HepG2 (cell line): ENCODE measurements around the gene GTF3A. TPM values are rescaled to one million over a fixed set of nuclear protein-coding genes. Genes with fewer than 3 reads are reported as not detected.

Experiments
- CBX5 ChIP-seq: sonication (generic); formaldehyde crosslinking; IDR thresholded peaks from 2 replicates; pipeline ENCODE4 v1.4.0; 2020; ENCODE audit warnings: missing genetic modification reagents, borderline replicate concordance
- CCAR2 ChIP-seq: fragments of 200-400 bp; formaldehyde crosslinking; optimal IDR thresholded peaks from 2 replicates; pipeline ENCODE3; 2018; ENCODE audit warnings: low read depth, mild to moderate bottlenecking, low read length, moderate library complexity
- CEBPB ChIP-seq: IDR thresholded peaks from 2 replicates; pipeline ENCODE4 v1.6.1; 2011; ENCODE audit warnings: low read depth, low read length, improper control_type of control experiment, borderline replicate concordance
- FOXK2 ChIP-seq: fragments of 450-650 bp; IDR thresholded peaks from 2 replicates; pipeline ENCODE4 v1.6.1; 2016
- GABPB1 ChIP-seq: IDR thresholded peaks from 2 replicates; pipeline ENCODE4 v1.6.1; 2016; ENCODE audit warnings: mild to moderate bottlenecking, missing genetic modification reagents, moderate library complexity, missing compliant biosample characterization
- GFI1 ChIP-seq: sonication (generic); formaldehyde crosslinking; IDR thresholded peaks from 2 replicates; pipeline ENCODE4 v1.5.0; 2020; ENCODE audit warnings: missing genetic modification reagents, mild to moderate bottlenecking, borderline replicate concordance
- GZF1 ChIP-seq: sonication (generic); formaldehyde crosslinking; IDR thresholded peaks from 2 replicates; pipeline ENCODE4 v1.5.1; 2020; ENCODE audit warnings: mild to moderate bottlenecking, missing genetic modification reagents
- HOXA3 ChIP-seq: sonication (generic); formaldehyde crosslinking; IDR thresholded peaks from 2 replicates; pipeline ENCODE4 v1.5.0; 2020; ENCODE audit warnings: missing genetic modification reagents
- MEF2D ChIP-seq: sonication (generic); formaldehyde crosslinking; IDR thresholded peaks from 2 replicates; pipeline ENCODE4 v1.5.1; 2020; ENCODE audit warnings: mild to moderate bottlenecking, missing genetic modification reagents
- MLXIP ChIP-seq: sonication (generic); formaldehyde crosslinking; IDR thresholded peaks from 2 replicates; pipeline ENCODE4 v1.9.0; 2021; ENCODE audit warnings: missing genetic modification reagents, borderline replicate concordance
- MNT ChIP-seq: fragments of 450-650 bp; IDR thresholded peaks from 2 replicates; pipeline ENCODE4 v1.6.1; 2016
- NFE2L1 ChIP-seq: sonication (generic); formaldehyde crosslinking; IDR thresholded peaks from 2 replicates; pipeline ENCODE4 v1.4.0; 2020; ENCODE audit warnings: missing genetic modification reagents, mild to moderate bottlenecking, borderline replicate concordance
- PRDM15 ChIP-seq: sonication (generic); formaldehyde crosslinking; IDR thresholded peaks from 2 replicates; pipeline ENCODE4 v1.4.0; 2020; ENCODE audit warnings: missing genetic modification reagents
- RFXANK ChIP-seq: IDR thresholded peaks from 2 replicates; pipeline ENCODE4 v1.6.1; 2016
- TGIF2 ChIP-seq: IDR thresholded peaks from 2 replicates; pipeline ENCODE4 v1.6.1; 2016; ENCODE audit warnings: control low read depth, missing compliant biosample characterization
- ZBTB25 ChIP-seq: IDR thresholded peaks from 2 replicates; pipeline ENCODE4 v1.6.1; 2018; ENCODE audit warnings: missing genetic modification reagents
- ZNF720 ChIP-seq: sonication (generic); formaldehyde crosslinking; IDR thresholded peaks from 2 replicates; pipeline ENCODE4 v1.4.0; 2020; ENCODE audit warnings: missing genetic modification reagents
- ZNF788 ChIP-seq: sonication (generic); formaldehyde crosslinking; IDR thresholded peaks from 2 replicates; pipeline ENCODE4 v1.5.0; 2020; ENCODE audit warnings: mild to moderate bottlenecking, missing genetic modification reagents, borderline replicate concordance
- ZSCAN20 ChIP-seq: sonication (generic); formaldehyde crosslinking; IDR thresholded peaks from 2 replicates; pipeline ENCODE4 v1.4.0; 2020; ENCODE audit warnings: missing genetic modification reagents, mild to moderate bottlenecking, borderline replicate concordance
- ZSCAN30 ChIP-seq: sonication (generic); formaldehyde crosslinking; IDR thresholded peaks from 2 replicates; pipeline ENCODE4 v1.5.0; 2020; ENCODE audit warnings: mild to moderate bottlenecking, missing genetic modification reagents
- polyA plus RNA-seq, 8 experiments: library from polyadenylated mRNA; depleted of rRNA in 3 of 8; stranded (reverse) in 7 of 8; unstranded in 1 of 8; fragments of >200 nt; fragmentation: Illumina TruSeq in 4 of 8; extraction: Trizol in 4 of 8; gene quantifications; 2 replicates each; pipeline versions ENCODE4 v1.2.1 to v1.2.3, GENCODE V29; 2011 to 2016; ENCODE audit warnings: low read depth in 4 of 8, missing spikeins in 1 of 8, mixed read lengths in 1 of 8; ENCODE audit not compliant: insufficient read depth in 1 of 8
- total RNA-seq, 5 experiments: library from RNA; depleted of rRNA; stranded (reverse); fragments of >200 nt; fragmentation: Illumina TruSeq; extraction: Trizol; gene quantifications; 2 replicates each; pipeline ENCODE4 v1.2.3, GENCODE V29; 2016; ENCODE audit warnings: low read depth in 1 of 5

GTF3A gene
- total and polyA plus RNA-seq, 2 of the 13 experiments (the other 11 are each of a cell fraction or from before 2014, with no cell fraction given): 42.1 to 176 TPM

GRCh38 chr13:27424246-27425157, at the start of gene GTF3A (continued):
- TF ChIP-seq MNT: peak; percentile 44; the same call in 1 of the 2 replicates
- TF ChIP-seq GZF1 (CRISPR knock-in tag): no peak
- TF ChIP-seq ZSCAN30 (CRISPR knock-in tag): no peak
- TF ChIP-seq PRDM15 (CRISPR knock-in tag): no peak
- peak; percentile 21; the same call in 1 of the 2 replicates for TF ChIP-seq ZNF788 (CRISPR knock-in tag)
- TF ChIP-seq GFI1 (CRISPR knock-in tag): peak; percentile 53; the same call in 1 of the 2 replicates
- TF ChIP-seq MLXIP (CRISPR knock-in tag): peak; percentile 73; the same call in 1 of the 2 replicates
- TF ChIP-seq CBX5 (CRISPR knock-in tag): no peak
- peak; percentile 90 for TF ChIP-seq HOXA3 (CRISPR knock-in tag)
- TF ChIP-seq FOXK2: no peak
- no peak; the same call in 1 of the 2 replicates for TF ChIP-seq ZBTB25 (CRISPR knock-in tag)
- peak; percentile 49 for TF ChIP-seq TGIF2 (CRISPR knock-in tag)
- no peak for TF ChIP-seq RFXANK
- no peak for TF ChIP-seq CCAR2
- no peak for TF ChIP-seq ZNF720 (CRISPR knock-in tag)
- peak; percentile 91 for TF ChIP-seq ZSCAN20 (CRISPR knock-in tag)
- TF ChIP-seq GABPB1 (CRISPR knock-in tag): peak; percentile 86
- TF ChIP-seq MEF2D (CRISPR knock-in tag): no peak
- no peak for TF ChIP-seq NFE2L1
- TF ChIP-seq CEBPB: no peak
